Germinal center (tissue), 1 donor: ENCODE measurements around the gene CRLF1.
"Not testable (repeated sequence)": the region's sequence is repeated elsewhere in the genome, so short reads cannot be mapped to it uniquely, and the experiment has no call there.

Experiments
- DNase-seq: peaks from one replicate; pipeline ENCODE4 v3.0.0; 2012; ENCODE audit warnings: mixed read lengths, low spot score

The CRLF1 gene

GRCh38 chr19:18608805-18609716, 2.5 kb upstream of the CRLF1 start:
- no peak for DNase-seq

- DNase-seq, result no peak
Observed at GRCh38 chr19:18608102-18608804, 1.7 kb upstream of the CRLF1 start.

- DNase-seq, result no peak
Observed at GRCh38 chr19:18607226-18608101, 865 bp upstream of the CRLF1 start.

GRCh38 chr19:18605546-18606280, 886 bp downstream of the CRLF1 start:
- no peak for DNase-seq

GRCh38 chr19:18605196-18605545, 1.4 kb downstream of the CRLF1 start:
- DNase-seq, result no peak

- no peak for DNase-seq
Observed at GRCh38 chr19:18604820-18605159, 1.8 kb downstream of the CRLF1 start.

GRCh38 chr19:18603958-18604819, 2.4 kb downstream of the CRLF1 start:
- no peak for DNase-seq

GRCh38 chr19:18603255-18603957, 3.2 kb downstream of the CRLF1 start:
- no peak for DNase-seq

GRCh38 chr19:18601875-18602274, 4.7 kb downstream of the CRLF1 start:
- no peak for DNase-seq

GRCh38 chr19:18600692-18601397, 5.8 kb downstream of the CRLF1 start:
- not testable (repeated sequence) for DNase-seq

- no peak for DNase-seq
Observed at GRCh38 chr19:18599485-18599884, 7.1 kb downstream of the CRLF1 start.

- no peak for DNase-seq
Observed at GRCh38 chr19:18597809-18598660, 8.6 kb downstream of the CRLF1 start.

- no peak for DNase-seq
Observed at GRCh38 chr19:18596752-18597157, 9.8 kb downstream of the CRLF1 start.

- DNase-seq, result no peak
Observed at GRCh38 chr19:18595475-18595874, 11.1 kb downstream of the CRLF1 start.

GRCh38 chr19:18594824-18595373, 11.7 kb downstream of the CRLF1 start:
- no peak for DNase-seq

GRCh38 chr19:18594096-18594823, 12.3 kb downstream of the CRLF1 start:
- peak; percentile 93 for DNase-seq

GRCh38 chr19:18593367-18594095, 13.1 kb downstream of the CRLF1 start:
- DNase-seq, result no peak
